Measurements from ENCODE around the gene NDUFS2.

DNA sequence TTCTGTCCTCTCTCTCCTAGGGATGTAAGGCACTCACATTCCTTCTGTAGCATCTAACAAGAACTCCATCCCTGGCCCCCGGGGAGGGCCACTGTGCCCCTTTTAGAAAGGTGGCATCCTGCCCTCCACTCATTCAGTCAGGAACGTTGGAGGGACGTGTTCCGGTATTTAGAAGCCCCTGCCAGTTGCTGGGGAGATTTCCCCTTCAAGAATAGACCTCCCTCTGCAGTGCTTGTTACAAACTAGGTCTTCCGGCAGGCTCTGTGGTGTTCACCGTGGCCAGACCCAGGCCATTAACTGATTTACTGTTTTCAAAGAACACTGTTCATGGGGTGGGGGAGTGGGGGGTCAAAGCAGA lies 57.2 kb downstream of the NDUFS2 start:
- TF ChIP-seq POLR2A (IDR thresholded peaks at IDR 0.05) (no peak), POLR2AphosphoS5 (IDR thresholded peaks at IDR 0.05) (no peak)
